ENCODE results near the gene ACOD1. TPM values are rescaled to one million over a fixed set of nuclear protein-coding genes. Genes with fewer than 3 reads are reported as not detected.
A peak's percentile ranks its signal among the peaks of the same experiment; 100 is the strongest.
"Not testable (repeated sequence)": the region's sequence is repeated elsewhere in the genome, so short reads cannot be mapped to it uniquely, and the experiment has no call there.

Gene ACOD1
- total RNA-seq, 1 donor from 2014 or later: not detected

DNA sequence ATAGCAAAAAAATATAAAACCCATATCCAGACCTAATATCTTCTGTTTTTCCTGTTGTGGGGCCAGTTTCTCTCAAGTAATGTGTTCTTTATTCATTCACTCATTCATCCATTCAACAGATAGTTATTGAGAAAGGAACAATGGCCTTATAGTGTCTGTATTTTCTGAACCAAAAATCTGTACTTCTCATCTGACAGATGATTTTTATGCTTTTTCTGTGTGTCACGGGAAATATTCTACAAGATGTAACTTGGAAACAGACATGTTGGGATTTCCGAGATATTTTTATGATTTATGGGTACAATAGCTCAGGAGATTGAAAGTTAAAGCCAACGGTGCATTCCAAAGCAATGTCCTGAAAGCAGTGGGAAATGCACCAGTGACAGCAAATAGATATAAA is 5.7 kb downstream of the ACOD1 start:
- no peak for DNase-seq (ENCODE audit: low read depth in 2 of 2)

- no peak for DNase-seq (ENCODE audit: low read depth in 2 of 2)
Measured at GRCh38 chr13:76954538-76954937, 6.2 kb downstream of the ACOD1 start.

- no peak for DNase-seq (ENCODE audit: low read depth in 2 of 2)
Measured at GRCh38 chr13:76955193-76955592, 6.9 kb downstream of the ACOD1 start.

DNA sequence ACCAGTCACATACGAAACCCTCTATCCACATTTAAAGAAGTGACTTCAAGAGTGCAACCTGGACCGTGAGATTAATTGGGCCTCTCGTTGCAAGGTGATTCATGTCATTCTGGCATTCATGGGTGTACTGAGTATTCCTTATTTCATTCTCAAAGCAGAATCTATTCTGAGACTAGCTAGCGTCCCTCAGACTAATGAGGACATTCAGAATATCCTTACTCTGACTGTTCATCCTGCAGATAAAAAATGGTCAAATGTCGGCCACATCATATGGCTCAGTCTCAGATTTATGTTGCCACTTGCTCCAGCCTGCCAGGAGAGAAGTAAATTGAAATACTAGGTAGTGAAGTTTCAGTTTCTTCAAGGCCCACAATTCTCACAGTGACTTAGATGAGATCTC is 7.3 kb downstream of the ACOD1 start:
- no peak for DNase-seq (ENCODE audit: low read depth in 2 of 2)

GRCh38 chr13:76958841-76959432 is 10.6 kb downstream of the ACOD1 start:
- DNase-seq (ENCODE audit: low read depth in 2 of 2): no peak

- DNase-seq (ENCODE audit: low read depth in 2 of 2): not testable (repeated sequence)
Measured at GRCh38 chr13:76959734-76960133, 11.4 kb downstream of the ACOD1 start.

DNA sequence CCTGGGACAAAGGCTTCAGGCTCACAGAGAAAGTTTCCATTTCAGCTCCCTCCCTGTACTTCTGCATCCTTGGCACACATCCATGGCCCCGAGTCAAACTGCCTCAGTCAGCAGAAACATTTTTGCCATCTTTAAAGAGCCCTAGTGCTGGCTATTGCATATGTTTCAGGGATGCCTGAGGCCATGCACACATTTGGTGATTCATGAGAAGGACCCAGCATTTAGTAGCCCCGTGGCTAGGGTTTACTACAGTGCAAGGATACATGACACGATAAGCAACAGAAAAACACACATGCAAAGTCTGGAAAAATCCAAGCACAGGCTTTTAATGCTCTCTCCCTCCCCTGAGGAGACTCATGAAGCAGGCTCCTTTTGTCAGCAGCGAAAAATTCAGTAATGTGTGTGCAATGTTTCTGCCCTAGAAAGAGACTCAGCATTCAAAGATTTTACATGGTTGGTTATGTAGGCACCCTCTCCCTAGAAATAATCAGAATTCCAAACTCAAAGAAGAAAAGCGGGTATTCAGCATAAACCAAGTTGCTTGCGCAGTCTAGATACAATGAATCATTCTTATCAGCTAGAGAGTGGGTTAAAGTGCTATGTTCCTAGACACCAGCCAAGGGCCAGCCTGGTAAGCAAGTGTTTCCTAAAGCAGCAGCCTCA is 17.6 kb downstream of the ACOD1 start:
- DNase-seq (ENCODE audit: low read depth in 2 of 2): peak in 1 of 2 donors; percentile 83

DNA sequence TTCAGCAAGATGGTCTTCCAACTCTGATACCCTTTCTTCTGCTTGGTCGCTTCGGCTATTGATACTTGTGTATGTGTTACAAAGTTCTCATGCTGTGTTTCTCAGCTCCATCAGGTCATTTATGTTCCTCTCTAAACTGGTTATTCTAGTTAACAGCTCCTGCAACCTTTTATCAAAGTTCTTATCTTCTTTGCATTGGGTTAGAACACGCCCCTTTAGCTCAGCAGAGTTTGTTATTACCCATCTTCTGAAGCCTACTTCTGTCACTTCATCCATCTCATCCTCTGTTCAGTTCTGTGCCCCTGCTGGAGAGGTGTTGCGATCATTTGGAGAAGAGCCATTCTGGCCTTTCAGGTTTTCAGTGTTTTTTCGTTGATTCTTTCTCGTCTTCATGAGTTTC is 18.7 kb downstream of the ACOD1 start:
- DNase-seq (ENCODE audit: low read depth in 2 of 2): no peak

DNA sequence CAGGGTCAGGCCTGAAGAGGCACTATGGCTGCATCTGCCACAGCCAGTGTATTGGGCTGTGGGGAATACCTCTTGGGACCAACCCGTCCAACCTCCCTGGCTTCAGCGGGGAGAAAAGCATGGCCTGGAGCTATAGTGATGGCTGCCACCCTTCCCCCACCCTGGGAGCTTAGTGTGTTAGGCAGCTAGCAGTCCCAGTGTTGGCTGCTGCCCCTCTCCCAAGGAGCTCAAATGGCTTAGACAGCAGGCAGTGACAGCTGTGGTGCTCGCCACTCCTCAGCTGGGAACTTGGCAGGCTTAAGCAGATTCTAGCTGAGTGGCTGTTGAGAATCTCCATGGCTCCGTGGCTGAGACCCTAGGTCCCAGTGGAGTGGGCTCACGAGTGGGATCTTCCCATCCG is 19.7 kb downstream of the ACOD1 start:
- no peak for DNase-seq (ENCODE audit: low read depth in 2 of 2)

DNA sequence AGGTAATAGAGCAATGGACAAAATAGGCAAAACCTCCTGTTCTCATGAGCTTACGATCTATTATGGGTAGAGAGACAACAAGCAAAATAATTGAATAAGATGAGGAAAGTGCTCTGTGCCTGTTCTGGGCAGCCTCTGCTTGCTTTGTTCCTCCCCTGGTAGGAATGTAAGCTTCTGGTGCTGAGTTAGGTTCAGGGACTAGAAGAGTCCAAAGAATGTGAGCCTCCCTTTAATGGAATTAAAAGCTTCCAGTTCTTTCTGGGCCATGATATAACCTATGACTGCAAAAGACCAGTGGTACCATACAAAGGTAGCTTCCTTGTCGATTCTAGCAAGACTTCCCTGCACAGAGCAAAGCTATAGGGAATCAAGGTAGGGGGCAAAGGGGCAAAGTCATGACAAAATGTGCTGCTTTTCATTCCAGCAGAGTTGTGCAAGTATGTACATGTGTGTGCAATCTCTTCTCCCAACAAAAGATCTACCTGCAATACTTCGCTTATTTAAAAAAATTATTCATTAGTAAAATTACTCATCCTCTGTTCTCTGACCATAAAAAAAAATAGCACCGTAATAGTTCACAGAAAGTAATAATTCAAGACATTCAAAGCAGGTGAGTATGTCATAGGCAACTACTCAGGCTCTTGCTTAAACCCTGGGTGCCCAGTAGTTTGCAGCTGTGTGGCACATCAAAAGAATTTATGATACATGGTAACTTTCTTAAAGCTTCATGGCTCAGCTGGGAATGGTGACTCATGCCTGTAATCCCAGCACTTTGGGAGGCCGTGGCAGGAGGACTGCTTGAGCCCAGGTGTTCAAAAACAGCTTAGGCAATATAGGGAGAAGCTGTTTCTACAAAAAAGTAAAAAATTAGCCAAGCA is 21.4 kb downstream of the ACOD1 start:
- DNase-seq (ENCODE audit: low read depth in 2 of 2): no peak

DNA sequence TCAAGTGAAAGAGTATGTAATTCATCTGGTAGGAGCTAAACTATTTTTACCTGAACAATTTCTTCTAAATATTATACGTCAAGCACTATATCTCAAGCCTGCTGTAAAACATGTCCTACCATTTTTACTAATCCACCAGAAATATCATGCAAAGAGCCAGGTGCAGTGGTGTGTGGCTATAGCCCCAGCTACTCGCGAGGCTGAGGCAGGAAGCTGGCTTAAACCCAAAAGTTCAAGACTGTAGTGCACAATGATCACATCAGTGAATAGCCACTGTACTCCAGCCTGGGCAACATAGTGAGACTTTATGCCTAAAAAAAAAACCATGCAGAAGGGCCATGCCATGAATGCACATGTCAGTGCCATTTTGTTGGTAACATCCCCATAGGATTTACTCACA is 22.9 kb downstream of the ACOD1 start:
- DNase-seq (ENCODE audit: low read depth in 2 of 2): no peak

GRCh38 chr13:76971851-76972829 is 23.8 kb downstream of the ACOD1 start:
- peak; percentile 10 to 31 for DNase-seq (ENCODE audit: low read depth in 2 of 2)

DNA sequence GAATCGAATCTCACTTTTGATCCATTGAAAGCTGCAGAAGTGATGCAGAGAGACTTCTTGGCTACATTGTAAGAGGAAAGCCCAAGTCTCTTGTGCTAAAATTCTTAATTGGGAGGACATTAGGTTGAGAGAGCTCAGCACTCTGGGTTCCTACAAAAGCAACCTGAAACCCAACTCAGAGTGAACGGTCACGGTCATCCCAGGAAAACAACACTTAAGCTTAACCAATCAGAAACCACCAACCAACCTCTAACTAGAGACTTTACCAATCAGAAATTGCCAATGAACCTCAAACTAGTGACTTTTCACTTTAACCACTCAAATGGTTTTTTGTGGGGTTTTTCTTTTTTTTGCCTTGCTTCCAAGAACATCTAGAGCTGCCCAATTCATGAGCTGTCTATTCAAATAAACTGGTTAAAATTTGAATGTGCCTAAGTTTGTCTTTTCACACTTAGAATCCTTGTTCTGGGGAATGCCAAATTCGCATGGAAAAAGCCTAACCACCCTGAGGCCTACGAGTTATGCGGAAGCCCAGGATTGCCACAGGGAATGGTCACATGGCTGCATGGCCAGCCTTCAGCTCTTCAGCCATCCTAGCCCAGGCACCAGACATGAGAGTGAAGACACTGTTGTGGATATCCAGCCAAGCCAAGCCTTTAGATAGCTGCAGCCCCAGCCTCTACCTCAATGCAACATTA is 25.8 kb downstream of the ACOD1 start:
- no peak for DNase-seq (ENCODE audit: low read depth in 2 of 2)

DNA sequence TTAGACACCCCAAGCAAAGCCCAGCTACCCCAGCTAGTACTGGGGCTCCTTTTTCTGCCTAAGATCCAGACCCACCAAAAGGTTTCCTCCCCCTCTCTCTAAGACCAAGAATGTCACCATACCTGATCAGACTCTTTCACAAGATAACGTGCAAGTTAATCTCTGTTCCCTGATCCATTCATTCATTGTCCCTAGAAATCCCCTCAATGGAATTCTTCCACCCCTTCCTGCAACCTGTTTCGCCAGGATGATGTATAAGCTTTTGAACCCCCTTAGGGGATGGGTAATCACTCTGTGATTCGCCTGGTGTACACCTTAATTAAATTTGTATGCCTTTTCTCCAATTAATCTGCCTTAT is 26.3 kb downstream of the ACOD1 start:
- no peak for DNase-seq (ENCODE audit: low read depth in 2 of 2)

DNA sequence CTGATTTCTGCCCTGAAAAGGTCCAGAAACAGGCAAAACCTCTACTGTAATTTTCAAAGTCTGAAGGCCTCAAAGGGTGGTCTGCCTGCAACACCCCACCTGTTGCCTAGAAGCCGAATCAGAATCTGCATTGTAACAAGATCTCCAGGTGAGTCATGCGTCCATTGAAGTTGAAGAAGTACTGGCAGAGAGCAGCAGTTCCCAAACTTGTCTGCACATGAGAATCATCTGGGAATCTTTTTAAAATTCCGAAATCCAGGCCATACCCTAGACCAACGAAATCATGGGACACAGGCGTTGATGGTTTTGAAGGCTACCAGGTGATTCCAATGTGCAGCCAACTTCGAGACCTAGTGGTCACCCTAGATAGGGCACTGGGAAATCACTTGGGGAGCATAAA is 27.6 kb downstream of the ACOD1 start:
- DNase-seq (ENCODE audit: low read depth in 2 of 2): no peak

GRCh38 chr13:76976490-76976889 is 28.2 kb downstream of the ACOD1 start:
- DNase-seq (ENCODE audit: low read depth in 2 of 2): no peak

- no peak for DNase-seq (ENCODE audit: low read depth in 2 of 2)
Measured at GRCh38 chr13:76976929-76977328, 28.6 kb downstream of the ACOD1 start.

GRCh38 chr13:76980075-76980718 is 31.9 kb downstream of the ACOD1 start:
- peak; percentile 55 to 77 for DNase-seq (ENCODE audit: low read depth in 2 of 2)

DNA sequence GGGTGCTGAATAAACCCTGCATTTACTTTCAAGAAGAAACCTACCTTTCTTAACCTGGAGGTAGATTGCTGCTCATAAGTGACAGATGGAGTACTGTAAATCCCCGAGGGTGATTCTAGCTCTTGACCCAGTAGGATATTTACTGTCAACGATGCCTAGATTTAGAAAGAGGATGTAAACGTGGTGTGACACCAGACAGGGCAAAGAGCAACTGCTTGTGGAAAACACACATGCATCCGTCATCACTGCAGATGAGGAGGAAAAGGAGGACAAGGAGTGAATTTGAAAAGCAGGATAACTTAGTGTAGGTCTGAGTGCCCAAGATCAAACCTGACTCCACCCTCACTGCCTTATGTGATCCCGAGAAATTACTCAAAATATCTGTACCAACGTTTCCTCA is 33.8 kb downstream of the ACOD1 start:
- no peak for DNase-seq (ENCODE audit: low read depth in 2 of 2)

GRCh38 chr13:76983676-76984075 is 35.4 kb downstream of the ACOD1 start:
- no peak for DNase-seq (ENCODE audit: low read depth in 2 of 2)

Data from lung microvascular endothelial cell (primary cell).